Measurements from ENCODE around the gene RNU1-2.
"Not testable (repeated sequence)": the region's sequence is repeated elsewhere in the genome, so short reads cannot be mapped to it uniquely, and the experiment has no call there.

DNA sequence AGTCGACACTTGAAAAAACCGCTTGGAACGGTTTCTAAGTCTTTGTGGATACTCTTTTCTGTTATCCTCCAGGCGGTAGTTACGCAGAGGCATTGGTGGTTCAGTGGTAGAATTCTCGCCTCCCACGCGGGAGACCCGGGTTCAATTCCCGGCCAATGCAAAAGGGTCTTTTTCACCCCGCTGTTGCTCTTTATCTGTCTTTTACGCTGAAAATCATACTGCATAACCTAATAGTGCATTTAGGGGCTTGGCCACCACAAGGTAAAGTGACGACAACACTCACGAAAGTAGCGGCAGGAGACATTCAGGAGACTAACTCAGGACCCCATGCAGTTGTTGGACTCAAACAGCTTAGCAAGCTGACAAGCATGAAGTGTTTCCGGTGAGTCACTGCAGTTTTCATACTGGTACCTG is 33.9 kb upstream of the RNU1-2 start:
- TF ChIP-seq, protein P1, sequence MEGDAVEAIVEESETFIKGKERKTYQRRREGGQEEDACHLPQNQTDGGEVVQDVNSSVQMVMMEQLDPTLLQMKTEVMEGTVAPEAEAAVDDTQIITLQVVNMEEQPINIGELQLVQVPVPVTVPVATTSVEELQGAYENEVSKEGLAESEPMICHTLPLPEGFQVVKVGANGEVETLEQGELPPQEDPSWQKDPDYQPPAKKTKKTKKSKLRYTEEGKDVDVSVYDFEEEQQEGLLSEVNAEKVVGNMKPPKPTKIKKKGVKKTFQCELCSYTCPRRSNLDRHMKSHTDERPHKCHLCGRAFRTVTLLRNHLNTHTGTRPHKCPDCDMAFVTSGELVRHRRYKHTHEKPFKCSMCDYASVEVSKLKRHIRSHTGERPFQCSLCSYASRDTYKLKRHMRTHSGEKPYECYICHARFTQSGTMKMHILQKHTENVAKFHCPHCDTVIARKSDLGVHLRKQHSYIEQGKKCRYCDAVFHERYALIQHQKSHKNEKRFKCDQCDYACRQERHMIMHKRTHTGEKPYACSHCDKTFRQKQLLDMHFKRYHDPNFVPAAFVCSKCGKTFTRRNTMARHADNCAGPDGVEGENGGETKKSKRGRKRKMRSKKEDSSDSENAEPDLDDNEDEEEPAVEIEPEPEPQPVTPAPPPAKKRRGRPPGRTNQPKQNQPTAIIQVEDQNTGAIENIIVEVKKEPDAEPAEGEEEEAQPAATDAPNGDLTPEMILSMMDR (IDR thresholded peaks at IDR 0.05): not testable (repeated sequence)
- TF ChIP-seq POLR2A (IDR thresholded peaks at IDR 0.05; ENCODE audit: low read depth); EP300 (IDR thresholded peaks at IDR 0.05); POLR2AphosphoS5 (IDR thresholded peaks at IDR 0.05): not testable (repeated sequence)

Data from esophagus muscularis mucosa (tissue), 4 donors.